ENCODE results near the gene CPXM1. TPM values are rescaled to one million over a fixed set of nuclear protein-coding genes. Genes with fewer than 3 reads are reported as not detected.
"Not testable (repeated sequence)": the region's sequence is repeated elsewhere in the genome, so short reads cannot be mapped to it uniquely, and the experiment has no call there.

The CPXM1 gene
- polyA plus RNA-seq, 1 donor: 28.6 TPM

- no peak overlapping the region for H3K27ac ChIP-seq (ENCODE audit: low read length)
- H3K4me1 ChIP-seq (ENCODE audit: control insufficient read depth, insufficient read depth, low read length): peaks cover 11% of the 10 kb centered on the region
- WGBS (ENCODE audit: insufficient coverage, low lambda C conversion rate): no CpG with 5 or more reads among the region's 15 CpGs
- no peak overlapping the region for H3K4me3 ChIP-seq (ENCODE audit: low read length)
- DNase-seq: no peak
- no peaks in the 10 kb centered on the region for H3K27me3 ChIP-seq (ENCODE audit: control insufficient read depth, insufficient read depth, low read length)
- H3K36me3 ChIP-seq (ENCODE audit: control insufficient read depth, insufficient read depth, low read length): peaks cover 12% of the 10 kb centered on the region
- peaks cover 3% of the 10 kb centered on the region for H3K9me3 ChIP-seq (ENCODE audit: control insufficient read depth, low read depth, low read length)
Measured at GRCh38 chr20:2838847-2839671, 38.6 kb upstream of the CPXM1 start.

GRCh38 chr20:2838170-2838797 is 37.9 kb upstream of the CPXM1 start:
- no peak for DNase-seq
- WGBS (ENCODE audit: insufficient coverage, low lambda C conversion rate): no CpG with 5 or more reads among the region's 19 CpGs
- no peak overlapping the region for H3K4me3 ChIP-seq (ENCODE audit: low read length)
- peaks cover 11% of the 10 kb centered on the region for H3K4me1 ChIP-seq (ENCODE audit: control insufficient read depth, insufficient read depth, low read length)
- peaks cover 3% of the 10 kb centered on the region for H3K9me3 ChIP-seq (ENCODE audit: control insufficient read depth, low read depth, low read length)
- no peaks in the 10 kb centered on the region for H3K27me3 ChIP-seq (ENCODE audit: control insufficient read depth, insufficient read depth, low read length)
- peaks cover 12% of the 10 kb centered on the region for H3K36me3 ChIP-seq (ENCODE audit: control insufficient read depth, insufficient read depth, low read length)
- no peak overlapping the region for H3K27ac ChIP-seq (ENCODE audit: low read length)

GRCh38 chr20:2837221-2837960 is 37.0 kb upstream of the CPXM1 start:
- H3K9me3 ChIP-seq (ENCODE audit: control insufficient read depth, low read depth, low read length): peaks cover 3% of the 10 kb centered on the region
- H3K27ac ChIP-seq (ENCODE audit: low read length): no peak overlapping the region
- no peak overlapping the region for H3K4me3 ChIP-seq (ENCODE audit: low read length)
- H3K27me3 ChIP-seq (ENCODE audit: control insufficient read depth, insufficient read depth, low read length): no peaks in the 10 kb centered on the region
- H3K4me1 ChIP-seq (ENCODE audit: control insufficient read depth, insufficient read depth, low read length): peaks cover 11% of the 10 kb centered on the region
- DNase-seq: no peak
- H3K36me3 ChIP-seq (ENCODE audit: control insufficient read depth, insufficient read depth, low read length): peaks cover 12% of the 10 kb centered on the region
- 80% methylated on average over 2 of the region's 6 CpGs for WGBS (ENCODE audit: insufficient coverage, low lambda C conversion rate)

- Histone ChIP-seq H3K36me3 (ENCODE audit: control insufficient read depth, insufficient read depth, low read length) (peaks cover 12% of the 10 kb centered on the region), H3K4me3 (ENCODE audit: low read length) (no peak overlapping the region), H3K4me1 (ENCODE audit: control insufficient read depth, insufficient read depth, low read length) (peaks cover 3% of the 10 kb centered on the region), H3K27me3 (ENCODE audit: control insufficient read depth, insufficient read depth, low read length) (no peaks in the 10 kb centered on the region), H3K9me3 (ENCODE audit: control insufficient read depth, low read depth, low read length) (peaks cover 3% of the 10 kb centered on the region), H3K27ac (ENCODE audit: low read length) (no peak overlapping the region)
- WGBS (ENCODE audit: insufficient coverage, low lambda C conversion rate): no CpG with 5 or more reads among the region's 5 CpGs
- no peak for DNase-seq
Measured at GRCh38 chr20:2836035-2836434, 35.6 kb upstream of the CPXM1 start.

GRCh38 chr20:2835331-2835796 is 34.9 kb upstream of the CPXM1 start:
- H3K27me3 ChIP-seq (ENCODE audit: control insufficient read depth, insufficient read depth, low read length): no peaks in the 10 kb centered on the region
- no peak overlapping the region for H3K27ac ChIP-seq (ENCODE audit: low read length)
- no CpG with 5 or more reads among the region's 6 CpGs for WGBS (ENCODE audit: insufficient coverage, low lambda C conversion rate)
- H3K4me3 ChIP-seq (ENCODE audit: low read length): no peak overlapping the region
- peaks cover 3% of the 10 kb centered on the region for H3K4me1 ChIP-seq (ENCODE audit: control insufficient read depth, insufficient read depth, low read length)
- peaks cover 3% of the 10 kb centered on the region for H3K9me3 ChIP-seq (ENCODE audit: control insufficient read depth, low read depth, low read length)
- peaks cover 12% of the 10 kb centered on the region for H3K36me3 ChIP-seq (ENCODE audit: control insufficient read depth, insufficient read depth, low read length)
- DNase-seq: no peak

- 100% methylated on average over 1 of the region's 14 CpGs for WGBS (ENCODE audit: insufficient coverage, low lambda C conversion rate)
- H3K9me3 ChIP-seq (ENCODE audit: control insufficient read depth, low read depth, low read length): no peaks in the 10 kb centered on the region
Measured at GRCh38 chr20:2834401-2835110, 34.1 kb upstream of the CPXM1 start.

GRCh38 chr20:2833761-2834160 is 33.3 kb upstream of the CPXM1 start:
- no CpG with 5 or more reads among the region's 1 CpG for WGBS (ENCODE audit: insufficient coverage, low lambda C conversion rate)
- H3K4me1 ChIP-seq (ENCODE audit: control insufficient read depth, insufficient read depth, low read length): no peaks in the 10 kb centered on the region
- DNase-seq: no peak
- H3K4me3 ChIP-seq (ENCODE audit: low read length): no peak overlapping the region
- peaks cover 4% of the 10 kb centered on the region for H3K27me3 ChIP-seq (ENCODE audit: control insufficient read depth, insufficient read depth, low read length)
- H3K27ac ChIP-seq (ENCODE audit: low read length): no peak overlapping the region
- no peaks in the 10 kb centered on the region for H3K9me3 ChIP-seq (ENCODE audit: control insufficient read depth, low read depth, low read length)
- peaks cover 12% of the 10 kb centered on the region for H3K36me3 ChIP-seq (ENCODE audit: control insufficient read depth, insufficient read depth, low read length)

More at GRCh38 chr20:2834401-2835110, 34.1 kb upstream of the CPXM1 start:
- peaks cover 12% of the 10 kb centered on the region for H3K36me3 ChIP-seq (ENCODE audit: control insufficient read depth, insufficient read depth, low read length)
- no peaks in the 10 kb centered on the region for H3K4me1 ChIP-seq (ENCODE audit: control insufficient read depth, insufficient read depth, low read length)
- H3K27me3 ChIP-seq (ENCODE audit: control insufficient read depth, insufficient read depth, low read length): peaks cover 4% of the 10 kb centered on the region
- DNase-seq: no peak
- no peak overlapping the region for H3K27ac ChIP-seq (ENCODE audit: low read length)
- H3K4me3 ChIP-seq (ENCODE audit: low read length): no peak overlapping the region

- DNase-seq; H3K9me3 ChIP-seq (ENCODE audit: control insufficient read depth, low read depth, low read length); H3K4me1 ChIP-seq (ENCODE audit: control insufficient read depth, insufficient read depth, low read length); H3K27ac ChIP-seq (ENCODE audit: low read length); H3K4me3 ChIP-seq (ENCODE audit: low read length); H3K36me3 ChIP-seq (ENCODE audit: control insufficient read depth, insufficient read depth, low read length): not testable (repeated sequence)
- 67% methylated on average over 1 of the region's 7 CpGs for WGBS (ENCODE audit: insufficient coverage, low lambda C conversion rate)
- H3K27me3 ChIP-seq (ENCODE audit: control insufficient read depth, insufficient read depth, low read length): peaks cover 13% of the 10 kb centered on the region
Measured at GRCh38 chr20:2831206-2831605, 30.8 kb upstream of the CPXM1 start.

GRCh38 chr20:2829376-2829775 is 28.9 kb upstream of the CPXM1 start:
- Histone ChIP-seq H3K9me3 (ENCODE audit: control insufficient read depth, low read depth, low read length) (no peaks in the 10 kb centered on the region), H3K27me3 (ENCODE audit: control insufficient read depth, insufficient read depth, low read length) (peaks cover 16% of the 10 kb centered on the region)
- WGBS (ENCODE audit: insufficient coverage, low lambda C conversion rate): 80% methylated on average over 1 of the region's 6 CpGs

GRCh38 chr20:2826655-2827054 is 26.2 kb upstream of the CPXM1 start:
- Histone ChIP-seq H3K27me3 (ENCODE audit: control insufficient read depth, insufficient read depth, low read length) (peaks cover 22% of the 10 kb centered on the region), H3K4me1 (ENCODE audit: control insufficient read depth, insufficient read depth, low read length) (no peaks in the 10 kb centered on the region), H3K4me3 (ENCODE audit: low read length) (no peak overlapping the region), H3K27ac (ENCODE audit: low read length) (no peak overlapping the region), H3K36me3 (ENCODE audit: control insufficient read depth, insufficient read depth, low read length) (no peaks in the 10 kb centered on the region), H3K9me3 (ENCODE audit: control insufficient read depth, low read depth, low read length) (no peaks in the 10 kb centered on the region)
- WGBS (ENCODE audit: insufficient coverage, low lambda C conversion rate): 98% methylated on average over 4 of the region's 4 CpGs
- no peak for DNase-seq

More at GRCh38 chr20:2829376-2829775, 28.9 kb upstream of the CPXM1 start:
- Histone ChIP-seq H3K27ac (ENCODE audit: low read length) (no peak overlapping the region), H3K36me3 (ENCODE audit: control insufficient read depth, insufficient read depth, low read length) (no peaks in the 10 kb centered on the region), H3K4me1 (ENCODE audit: control insufficient read depth, insufficient read depth, low read length) (no peaks in the 10 kb centered on the region), H3K4me3 (ENCODE audit: low read length) (no peak overlapping the region)
- DNase-seq: no peak

Measured in large intestine (tissue), 3 donors.